EH (cell line): Measurements from ENCODE around the gene OIT3.
"Not testable (repeated sequence)": the region's sequence is repeated elsewhere in the genome, so short reads cannot be mapped to it uniquely, and the experiment has no call there.

Experiments
- DNase-seq: peaks from one replicate; pipeline ENCODE4 v3.0.0-alpha.2; 2015; ENCODE audit warnings: low read depth

Gene OIT3

GRCh38 chr10:72903941-72904446 is 10.5 kb downstream of the OIT3 start:
- DNase-seq: not testable (repeated sequence)

- DNase-seq: no peak
These were observed 11.3 kb downstream of the OIT3 start for GRCh38 chr10:72904806-72905205.

DNA sequence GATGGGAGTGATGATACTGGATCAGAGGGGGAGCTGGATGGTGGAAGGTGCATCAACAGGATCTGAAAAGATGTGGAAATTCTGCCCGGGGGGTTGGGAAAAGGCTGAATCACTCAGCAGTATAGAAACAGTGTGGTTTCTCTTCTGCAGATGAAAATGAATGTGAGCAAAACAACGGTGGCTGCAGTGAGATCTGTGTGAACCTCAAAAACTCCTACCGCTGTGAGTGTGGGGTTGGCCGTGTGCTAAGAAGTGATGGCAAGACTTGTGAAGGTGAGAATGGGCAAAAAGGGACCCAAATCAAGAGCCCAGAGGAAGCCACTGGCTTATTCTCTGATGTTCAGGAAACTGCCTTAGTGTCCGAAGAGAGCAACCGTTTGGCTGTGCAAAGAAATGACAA is 12.9 kb downstream of the OIT3 start:
- no peak for DNase-seq

- no peak for DNase-seq
These were observed 17.2 kb downstream of the OIT3 start for GRCh38 chr10:72910705-72911104.

- DNase-seq: no peak
These were observed 18.2 kb downstream of the OIT3 start for GRCh38 chr10:72911758-72912157.

DNA sequence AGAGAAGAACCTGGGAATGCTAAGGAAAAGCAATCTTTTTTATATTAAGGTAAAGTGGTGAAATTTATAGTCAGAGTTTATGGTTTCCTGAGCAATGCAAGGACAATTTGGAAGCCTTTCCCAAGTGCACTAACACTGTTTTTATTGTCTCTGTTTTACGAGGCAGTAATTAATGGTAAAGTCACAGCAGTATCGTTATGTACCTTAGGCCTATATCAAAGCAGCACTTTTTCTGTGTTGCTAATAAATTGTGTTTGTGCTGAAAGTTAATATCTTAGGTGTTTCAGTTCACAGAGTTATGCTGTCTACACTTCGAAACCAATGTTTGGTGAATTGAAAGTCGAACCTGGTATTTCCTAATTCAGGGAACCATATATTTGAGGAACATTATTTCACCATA is 19.2 kb downstream of the OIT3 start:
- DNase-seq: no peak

DNA sequence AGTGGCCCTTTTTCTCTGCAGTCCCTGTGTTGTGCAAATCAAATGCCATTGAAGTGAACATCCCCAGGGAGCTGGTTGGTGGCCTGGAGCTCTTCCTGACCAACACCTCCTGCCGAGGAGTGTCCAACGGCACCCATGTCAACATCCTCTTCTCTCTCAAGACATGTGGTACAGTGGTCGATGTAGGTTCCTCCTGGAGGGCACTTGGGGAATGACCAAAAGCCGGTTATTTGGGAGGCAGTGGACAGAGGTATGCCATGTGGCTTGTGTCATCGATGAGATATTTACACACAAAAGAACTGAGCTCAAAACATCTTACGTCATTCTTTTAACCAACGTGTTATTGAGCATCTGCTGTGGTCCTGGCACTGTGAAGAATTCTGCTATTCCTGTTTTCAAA is 19.7 kb downstream of the OIT3 start:
- peak; percentile 8 for DNase-seq

DNA sequence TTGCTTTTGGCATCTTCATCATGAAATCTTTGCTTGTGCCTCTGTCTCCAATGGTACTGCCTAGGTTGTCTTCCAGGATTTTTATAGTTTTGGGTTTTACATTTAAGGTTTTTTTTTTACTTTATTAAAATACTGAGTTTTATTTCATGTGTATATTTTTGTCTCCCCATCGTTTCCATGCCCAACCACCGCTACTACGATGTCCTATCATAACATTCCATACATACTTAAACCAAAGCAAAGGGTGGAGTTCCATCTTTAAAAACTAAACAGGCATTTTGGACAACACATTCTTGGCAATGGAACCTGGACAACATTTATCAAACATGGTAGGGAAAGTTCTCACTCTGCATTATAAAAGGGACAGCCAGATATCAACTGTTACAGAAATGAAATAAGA is 23.7 kb downstream of the OIT3 start:
- peak; percentile 53 for DNase-seq

DNA sequence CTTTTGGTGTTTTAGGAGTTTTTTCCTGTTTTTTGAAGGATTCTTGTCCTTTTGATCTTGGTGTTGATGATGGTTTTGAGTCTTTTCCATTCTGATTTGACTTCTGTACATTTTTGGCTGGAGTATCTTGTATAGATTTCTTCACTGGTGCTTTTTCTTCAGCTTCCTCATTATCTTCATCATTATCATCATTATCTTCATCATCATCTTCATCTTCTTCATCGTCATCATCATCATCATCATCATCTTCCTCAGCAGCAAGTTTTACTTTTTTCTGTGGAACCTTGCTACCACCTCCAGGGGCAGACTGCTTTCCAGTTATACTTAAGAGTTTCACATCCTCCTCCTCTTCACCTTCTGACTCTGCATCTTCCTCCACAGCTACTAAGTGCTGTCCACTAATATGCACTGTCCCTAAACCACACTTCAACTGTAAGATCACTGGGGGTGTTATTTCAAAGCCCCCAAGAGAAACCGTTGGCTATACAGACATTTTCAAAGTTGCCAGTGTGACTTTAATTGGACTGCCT is 24.3 kb downstream of the OIT3 start:
- DNase-seq: not testable (repeated sequence)

- DNase-seq: no peak
These were observed 24.8 kb downstream of the OIT3 start for GRCh38 chr10:72918352-72918751.

DNA sequence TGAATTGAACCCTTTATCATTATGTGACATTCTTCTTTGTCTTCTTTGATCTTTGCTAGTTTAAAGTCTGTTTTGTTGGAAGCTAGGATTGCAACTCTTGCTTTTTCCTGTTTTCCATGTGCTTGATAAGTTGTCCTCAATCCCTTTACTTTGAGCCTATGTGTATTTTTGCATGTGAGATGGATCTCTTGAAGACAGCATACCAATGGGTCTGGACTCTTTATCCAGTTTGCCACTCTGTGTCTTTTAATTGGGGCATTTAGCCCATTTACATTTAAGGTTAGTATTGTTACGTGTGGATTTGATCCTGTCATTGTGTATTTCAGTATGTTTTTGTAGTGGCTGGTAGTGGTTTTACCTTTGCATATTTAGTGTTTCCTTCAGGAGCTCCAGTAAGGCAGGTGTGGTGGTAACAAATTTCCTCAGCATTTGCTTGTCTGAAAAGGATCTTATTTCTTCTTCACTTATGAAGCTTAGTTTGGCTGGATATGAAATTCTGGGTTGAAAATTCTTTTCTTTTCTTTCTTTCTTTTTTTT is 27.7 kb downstream of the OIT3 start:
- not testable (repeated sequence) for DNase-seq

DNA sequence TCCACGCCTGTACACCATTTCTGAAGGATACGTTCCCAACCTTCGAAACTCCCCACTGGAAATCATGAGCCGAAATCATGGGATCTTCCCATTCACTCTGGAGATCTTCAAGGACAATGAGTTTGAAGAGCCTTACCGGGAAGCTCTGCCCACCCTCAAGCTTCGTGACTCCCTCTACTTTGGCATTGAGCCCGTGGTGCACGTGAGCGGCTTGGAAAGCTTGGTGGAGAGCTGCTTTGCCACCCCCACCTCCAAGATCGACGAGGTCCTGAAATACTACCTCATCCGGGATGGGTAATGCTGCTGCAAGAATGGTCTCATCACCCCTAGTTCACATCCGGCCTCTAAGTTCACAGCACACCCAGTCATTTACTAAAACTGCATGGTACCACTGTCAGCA is 30.8 kb downstream of the OIT3 start:
- DNase-seq: no peak

GRCh38 chr10:72925951-72926465 is 32.5 kb downstream of the OIT3 start:
- DNase-seq: no peak

DNA sequence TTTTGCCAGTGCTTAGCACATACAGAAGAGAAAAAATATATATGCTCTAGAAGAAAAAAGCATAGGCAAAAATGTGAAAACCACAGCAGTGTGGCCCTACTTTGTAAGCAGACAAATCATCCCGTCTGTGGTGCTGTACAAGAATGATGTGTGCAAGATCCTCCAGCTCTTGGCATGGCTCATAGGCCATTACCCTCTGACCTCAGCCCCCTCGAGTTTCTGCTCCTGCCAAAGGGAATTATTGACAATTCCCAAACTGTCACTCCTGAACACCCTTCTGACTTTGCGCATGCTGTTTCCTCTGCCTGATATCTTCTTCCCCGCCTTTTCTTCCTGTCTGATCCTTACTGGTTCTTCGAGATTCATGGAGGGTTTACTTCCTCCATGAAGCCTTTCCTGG is 33.9 kb downstream of the OIT3 start:
- DNase-seq: no peak

DNA sequence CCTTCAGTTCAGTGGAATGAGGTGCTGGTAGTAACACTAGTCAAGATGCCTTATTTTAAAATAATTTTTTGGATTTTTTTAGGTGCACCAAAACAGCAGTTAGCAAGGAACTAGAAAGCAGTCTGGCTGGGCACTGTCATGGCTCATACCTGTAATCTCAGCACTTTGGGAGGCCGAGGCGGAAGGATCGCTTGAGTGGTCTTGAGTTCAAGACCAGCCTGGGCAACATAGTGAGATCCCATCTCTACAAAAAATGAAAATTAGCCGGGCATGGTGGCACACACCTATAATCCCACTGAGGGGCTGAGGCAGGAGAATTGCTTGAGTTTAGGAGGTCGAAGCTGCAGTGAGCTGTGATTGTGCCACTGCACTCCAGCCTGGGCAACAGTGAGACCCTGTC is 35.3 kb downstream of the OIT3 start:
- DNase-seq: no peak

DNA sequence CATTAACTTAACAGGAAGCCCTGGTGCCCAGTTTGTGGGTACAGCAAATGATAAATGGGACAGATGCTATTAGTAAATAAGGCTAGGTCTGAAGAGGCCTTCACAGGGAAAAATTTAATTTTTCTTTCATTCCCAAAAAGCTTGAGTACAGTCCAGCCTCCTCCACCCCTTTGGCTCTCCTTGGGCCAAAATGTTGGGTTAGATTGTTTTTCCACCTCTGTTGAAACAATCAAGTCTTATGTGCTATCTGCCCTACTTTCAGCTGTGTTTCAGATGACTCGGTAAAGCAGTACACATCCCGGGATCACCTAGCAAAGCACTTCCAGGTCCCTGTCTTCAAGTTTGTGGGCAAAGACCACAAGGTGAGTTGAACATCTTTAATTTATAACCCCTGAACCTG is 36.7 kb downstream of the OIT3 start:
- DNase-seq: no peak

- no peak for DNase-seq
These were observed 38.9 kb downstream of the OIT3 start for GRCh38 chr10:72932259-72933015.

DNA sequence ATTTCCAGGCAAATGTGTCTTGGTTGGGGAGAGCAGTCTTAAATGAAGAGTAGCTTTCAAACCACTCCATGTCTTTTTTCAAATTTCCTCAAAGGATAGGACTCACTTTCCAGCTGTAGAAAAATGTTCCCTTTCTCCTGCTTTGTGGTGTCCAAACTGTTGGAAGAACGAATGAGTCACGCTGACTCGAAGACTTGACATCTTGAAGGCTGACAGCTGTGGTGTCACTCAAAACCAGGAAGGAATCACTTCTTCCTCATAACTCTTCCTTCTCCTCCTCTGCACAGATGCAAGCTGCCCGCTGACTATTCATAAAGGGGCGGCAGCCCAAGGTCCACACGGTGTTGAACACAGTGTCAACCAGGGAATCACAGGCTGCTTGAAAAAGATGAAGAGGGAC is 41.8 kb downstream of the OIT3 start:
- peak; percentile 29 for DNase-seq

- DNase-seq: no peak
These were observed 50.1 kb downstream of the OIT3 start for GRCh38 chr10:72943498-72944234.

DNA sequence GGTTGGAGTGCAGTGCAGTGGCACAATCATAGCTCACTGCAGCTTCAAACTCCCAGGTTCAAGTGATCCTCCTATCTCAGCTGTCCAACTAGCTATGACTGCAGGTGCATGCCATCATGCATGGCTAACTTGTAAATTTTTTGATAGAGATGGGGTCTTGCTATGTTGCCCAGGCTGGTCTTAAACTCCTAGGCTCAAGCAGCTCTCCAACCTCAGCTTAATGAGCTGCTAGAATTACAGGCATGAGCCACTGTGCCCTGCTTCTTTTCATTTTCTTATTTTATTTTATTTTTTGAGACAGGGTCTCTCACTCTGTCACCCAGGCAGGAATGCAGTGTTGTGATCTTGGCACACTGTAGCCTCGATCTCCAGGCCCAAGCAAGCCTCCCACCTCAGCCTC is 53.4 kb downstream of the OIT3 start:
- DNase-seq: no peak

DNA sequence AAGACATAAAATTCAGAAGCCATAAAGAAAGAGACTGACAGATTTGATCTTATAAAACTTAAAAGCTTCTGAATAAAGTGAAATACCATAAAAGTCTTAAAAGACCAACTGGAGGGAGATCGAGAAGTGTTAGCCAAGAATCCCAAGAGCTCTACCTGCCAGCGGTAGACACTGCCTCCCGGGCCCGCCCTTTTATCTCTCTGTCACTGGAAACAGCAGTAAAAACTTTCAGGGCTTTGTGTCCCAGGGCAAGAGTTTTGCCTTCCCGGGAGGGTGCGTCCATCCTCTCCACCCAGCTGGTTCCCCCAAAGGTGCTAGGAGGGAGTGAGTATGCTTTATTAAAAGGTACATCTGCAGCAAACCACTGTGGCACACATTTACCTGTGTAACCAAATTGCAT is 55.2 kb downstream of the OIT3 start:
- no peak for DNase-seq

GRCh38 chr10:72951760-72952159 is 58.2 kb downstream of the OIT3 start:
- DNase-seq: no peak

DNA sequence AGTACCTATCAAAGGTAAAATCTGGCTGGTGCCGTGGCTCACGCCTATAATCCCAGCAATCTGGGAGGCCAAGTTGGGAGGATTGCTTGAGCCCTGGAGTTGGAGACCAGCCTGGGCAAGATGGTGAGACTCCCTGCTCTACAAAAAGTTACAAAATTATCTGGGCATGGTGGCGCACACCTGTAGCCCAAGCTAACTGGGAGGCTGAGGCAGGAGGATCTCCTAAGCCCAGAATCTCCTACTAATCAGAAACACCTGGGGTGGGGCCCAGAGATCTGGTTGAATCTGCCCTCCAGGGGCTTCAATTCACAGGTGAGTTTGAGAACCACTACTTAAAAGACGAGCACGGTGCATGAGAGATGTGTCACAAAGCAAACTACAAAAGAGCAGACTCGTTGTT is 58.6 kb downstream of the OIT3 start:
- DNase-seq: no peak
